SIG-M5 treated with dmso at 0.1 percent for 504 hours (cell line): ENCODE measurements around the gene PEMT.

ENCODE experiments used
- DNase-seq: peaks from one replicate; lab custom pipeline; 2025; ENCODE audit not compliant: unreplicated experiment; lab: John Stamatoyannopoulos, UW

PEMT gene

DNA sequence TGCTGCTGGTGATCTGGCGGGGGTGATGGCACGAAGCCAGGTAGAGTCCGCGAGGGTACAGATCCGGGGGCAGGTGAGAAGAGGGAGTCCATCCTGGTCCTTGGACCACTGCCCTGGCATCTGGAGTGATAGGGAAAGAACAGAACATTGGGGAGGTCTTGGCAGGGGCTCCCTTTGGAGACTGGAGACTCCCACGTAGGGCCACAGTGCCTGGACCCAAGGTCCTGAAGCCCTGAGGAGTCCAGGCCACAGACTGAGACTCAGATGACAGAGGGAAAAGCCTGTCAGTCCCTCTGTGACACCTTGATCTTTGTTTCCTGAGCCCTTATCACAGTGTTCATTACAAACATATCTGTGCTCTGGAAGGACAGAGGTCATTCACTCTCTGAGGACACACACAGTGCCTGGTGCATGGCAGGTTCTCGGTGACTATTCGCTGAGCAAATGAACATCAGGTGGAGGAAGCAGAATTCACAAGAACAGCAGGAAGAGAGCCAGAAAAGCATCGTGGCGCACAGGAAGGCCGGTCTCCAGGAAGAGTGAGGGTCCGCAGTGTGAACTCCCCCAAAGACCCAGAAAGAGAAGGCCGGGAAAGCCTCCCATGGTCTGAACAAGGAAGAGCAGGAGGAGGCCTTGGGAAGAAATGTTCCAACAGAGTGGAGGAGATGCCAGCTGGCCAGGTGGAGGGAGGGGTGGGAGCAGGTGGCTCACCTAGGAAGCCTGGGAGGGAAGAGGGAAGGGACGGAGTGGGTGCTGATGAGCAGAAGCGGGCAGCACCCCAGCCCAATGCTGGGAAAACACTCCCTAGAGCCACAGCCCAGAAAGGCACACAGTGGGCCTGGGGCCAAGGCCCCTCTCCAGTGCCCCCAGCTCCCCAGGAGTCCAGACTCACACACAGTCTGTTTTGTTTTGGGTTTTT is 20.5 kb downstream of the PEMT start:
- no peak for DNase-seq

DNA sequence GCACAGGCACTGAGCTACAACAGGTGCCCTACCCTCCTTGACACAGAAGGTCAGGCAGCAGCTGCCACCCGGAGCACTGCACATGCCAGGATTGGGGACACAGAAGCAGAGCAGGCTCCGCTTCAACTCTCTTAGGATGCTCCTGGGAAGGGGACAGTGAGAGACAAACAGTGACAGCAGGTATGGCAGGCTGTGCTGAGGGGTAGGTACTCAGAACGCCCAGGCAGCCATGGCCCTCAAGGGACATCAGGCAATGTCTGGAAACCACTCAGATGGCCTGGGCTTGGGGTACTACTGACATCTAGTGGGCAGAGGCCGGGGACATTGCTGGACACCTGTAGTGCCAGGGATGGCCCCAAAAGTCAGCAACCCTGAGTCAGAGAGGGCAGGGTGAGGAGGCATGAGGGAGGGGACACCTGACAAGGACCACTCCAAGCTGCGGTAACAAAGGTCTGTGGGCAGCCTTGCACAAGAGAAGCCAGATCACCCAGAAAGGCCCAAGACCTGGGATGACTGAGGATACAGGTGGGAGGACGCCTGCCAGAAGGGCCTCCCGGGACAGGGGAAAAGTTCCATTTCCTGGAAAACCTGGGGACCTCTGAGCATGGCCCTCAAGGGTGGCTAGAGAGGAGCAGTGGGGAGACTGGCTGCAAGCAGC is 21.2 kb downstream of the PEMT start:
- no peak for DNase-seq

DNA sequence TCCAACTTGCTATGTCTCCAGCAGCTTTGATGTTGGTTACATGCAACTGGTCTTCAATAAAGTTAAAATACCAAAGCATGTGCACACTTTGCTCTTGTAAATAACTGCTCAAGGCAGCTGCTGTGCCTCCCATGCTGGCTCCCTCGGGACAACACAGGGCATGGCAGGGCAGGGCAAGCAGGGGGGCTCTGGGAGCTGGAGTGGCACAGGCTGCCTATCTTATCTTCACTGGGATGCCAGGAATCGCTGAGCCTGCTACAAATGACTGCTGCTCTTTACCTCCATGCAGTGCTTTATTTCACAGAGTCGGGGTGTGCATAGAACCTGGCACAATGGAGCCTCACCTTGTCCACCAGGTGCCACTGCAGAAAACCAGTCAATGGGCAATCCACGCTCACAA is 21.8 kb downstream of the PEMT start:
- DNase-seq, result no peak

DNA sequence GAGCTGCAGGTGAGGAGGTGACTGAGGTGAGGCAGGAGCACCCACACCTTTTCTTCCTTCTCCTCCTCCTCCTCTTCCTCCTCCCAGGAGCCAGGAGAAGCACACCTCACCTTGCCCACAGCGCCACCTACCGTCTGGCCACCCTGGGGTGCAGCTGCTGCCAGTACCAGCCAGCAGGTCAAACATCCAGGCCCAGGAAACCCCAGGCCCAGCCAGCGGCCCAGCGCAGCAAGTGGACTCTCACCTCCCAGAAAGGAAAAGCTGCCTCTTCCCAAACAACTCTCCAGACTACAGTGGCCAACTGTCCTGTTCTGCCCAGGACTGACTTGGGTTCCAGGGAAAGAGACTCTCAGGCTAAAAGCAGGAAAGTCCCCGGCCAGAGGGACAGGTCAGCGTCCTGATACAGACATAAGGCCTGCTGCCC is 22.7 kb downstream of the PEMT start:
- DNase-seq, result peak; percentile 28

DNA sequence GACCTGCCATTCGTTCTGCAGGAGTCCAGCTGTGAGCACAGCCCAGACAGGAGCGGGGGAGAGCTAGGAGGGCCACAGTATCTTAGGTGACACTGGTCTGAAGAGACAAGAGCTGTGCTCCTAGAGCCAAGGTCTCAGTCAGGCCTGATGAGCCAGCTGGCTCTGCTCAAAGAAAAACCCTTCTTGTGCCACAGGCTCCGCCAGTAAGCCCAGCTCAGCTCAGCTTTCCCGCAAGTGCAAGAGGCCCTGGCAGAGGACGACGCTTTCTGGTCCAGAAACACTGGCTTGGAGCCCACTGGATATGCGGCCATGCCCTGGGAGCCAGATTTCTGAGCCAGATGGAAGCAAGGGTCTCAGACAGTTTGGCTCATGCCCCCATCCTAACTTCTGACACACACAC is 23.9 kb downstream of the PEMT start:
- no peak for DNase-seq

DNA sequence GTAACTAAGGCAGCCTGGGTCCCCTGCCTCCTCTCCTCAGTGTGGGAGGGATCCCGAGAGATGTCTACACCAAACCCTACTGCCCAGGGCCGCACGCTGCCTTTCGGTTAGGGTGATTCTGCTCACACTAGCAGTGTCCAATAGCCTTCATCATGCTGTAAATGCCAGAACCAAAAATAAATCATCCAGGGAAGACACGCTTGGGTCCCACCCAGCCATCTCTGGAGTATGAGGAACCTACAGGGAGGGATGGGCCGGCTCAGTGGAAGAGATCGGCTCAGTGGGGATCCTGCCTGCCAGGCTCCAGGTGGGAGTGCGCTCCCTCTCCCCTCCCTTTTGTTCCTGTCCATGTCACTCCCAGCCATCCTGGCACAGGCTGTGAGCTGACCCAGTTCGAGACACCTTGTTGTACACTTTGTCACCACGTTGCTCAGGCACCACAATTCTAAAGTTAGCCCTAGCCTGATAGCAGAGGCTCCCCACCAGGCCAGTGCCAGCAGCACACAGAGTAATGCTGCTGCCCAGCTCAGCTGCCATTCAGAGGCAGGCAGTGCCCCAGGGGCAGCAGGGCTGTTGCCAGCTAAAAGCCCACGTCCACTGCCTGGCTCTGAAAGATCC is 24.5 kb downstream of the PEMT start:
- no peak for DNase-seq

DNA sequence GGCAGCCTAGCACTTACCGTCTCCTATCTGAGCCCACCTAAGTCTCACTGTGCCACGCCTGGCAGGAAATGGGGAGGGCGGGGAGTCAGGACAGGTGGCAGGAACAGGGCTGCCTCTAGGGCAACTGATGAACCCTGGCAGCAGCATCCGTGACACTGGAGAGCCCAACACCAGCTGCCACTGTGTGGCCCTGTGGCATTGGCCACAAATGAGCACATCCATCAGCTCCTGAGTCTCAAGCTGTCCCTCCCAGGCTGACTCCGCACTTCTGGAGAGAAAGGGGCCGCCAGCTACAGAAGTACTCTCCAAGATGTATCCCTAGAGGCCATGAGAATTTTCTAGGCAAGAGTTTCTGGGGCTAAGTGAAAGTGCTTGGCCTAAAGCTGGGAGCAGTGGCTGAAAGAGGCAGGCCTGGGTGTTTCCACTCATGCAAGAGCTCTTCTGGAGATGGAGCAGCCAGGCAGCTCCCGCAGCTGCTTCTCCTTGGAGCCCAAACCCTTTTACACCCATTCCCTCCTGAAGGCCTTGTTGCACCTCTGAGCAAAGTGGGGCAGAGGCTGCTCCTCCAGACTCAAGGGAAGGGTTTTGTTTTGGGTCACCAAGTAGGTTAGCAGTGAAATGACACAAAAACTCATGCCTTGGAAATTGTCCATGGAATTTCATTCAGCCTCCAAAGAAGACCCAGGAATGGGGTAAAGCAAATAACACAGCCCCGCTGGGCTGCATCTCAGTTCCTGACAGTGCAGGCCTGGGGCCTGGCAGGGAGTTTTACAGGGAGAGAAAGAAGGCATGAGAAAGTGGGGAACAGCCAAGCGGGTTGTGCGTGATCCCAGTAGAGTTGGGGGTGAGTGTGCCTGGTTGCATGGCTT is 25.8 kb downstream of the PEMT start:
- no peak for DNase-seq

DNA sequence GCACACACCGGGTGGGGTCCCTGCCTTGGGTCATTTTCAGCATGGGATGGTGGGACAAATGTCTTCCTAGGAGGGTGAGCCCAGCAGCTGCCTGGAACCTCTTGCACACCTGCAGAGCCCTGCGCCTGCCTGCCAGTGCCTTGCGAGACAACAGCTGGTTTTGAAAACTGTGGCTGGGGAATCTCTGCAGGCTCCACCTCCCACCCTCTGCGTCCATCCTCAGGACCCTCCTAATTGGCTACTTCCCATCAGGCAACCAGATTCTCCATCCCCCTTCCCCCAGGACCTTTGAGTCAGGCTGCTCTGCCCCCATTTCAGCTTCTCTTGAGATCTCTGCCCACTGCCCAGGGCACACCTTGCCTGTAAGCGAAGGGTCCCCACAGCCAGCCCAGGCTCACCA is 26.6 kb downstream of the PEMT start:
- DNase-seq, result no peak

DNA sequence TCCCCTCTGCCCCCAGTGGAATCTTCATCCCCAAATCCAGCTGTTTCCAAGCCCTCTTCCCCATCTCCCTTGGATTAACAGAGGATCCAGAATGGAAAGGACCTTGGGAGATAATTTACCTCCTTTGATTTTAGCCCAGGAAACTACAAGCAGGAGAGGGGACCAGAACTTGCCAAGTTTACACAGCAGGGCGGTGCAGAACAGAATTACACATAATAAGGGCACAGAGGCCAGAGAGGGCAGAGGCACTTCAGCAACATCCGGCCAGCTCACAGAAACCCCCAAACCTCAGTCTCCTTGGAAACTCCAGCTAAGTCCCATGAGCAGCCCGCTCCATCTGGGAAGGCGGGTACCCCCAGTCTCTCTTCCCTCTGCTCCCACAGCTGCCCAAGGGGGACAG is 27.2 kb downstream of the PEMT start:
- DNase-seq, result no peak

DNA sequence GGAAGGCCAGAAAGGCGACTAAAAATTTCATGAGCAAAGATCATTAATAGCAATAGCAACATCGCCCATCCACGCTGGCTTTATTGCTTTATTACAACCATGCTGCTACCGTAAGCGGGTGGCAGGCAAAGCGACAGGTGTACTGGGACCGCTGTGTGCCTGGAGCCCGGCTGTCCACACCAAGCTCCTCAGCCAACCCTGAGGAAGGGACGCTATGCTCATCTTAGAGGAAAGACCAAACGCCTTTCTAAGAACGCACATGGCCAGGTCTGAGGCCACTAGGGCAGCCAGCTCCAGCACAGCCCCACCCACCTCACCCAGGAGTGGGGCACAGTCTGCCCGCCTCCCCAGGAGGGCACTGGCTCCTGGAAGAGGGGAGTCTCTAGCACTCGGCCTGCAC is 28.0 kb downstream of the PEMT start:
- DNase-seq, result no peak

DNA sequence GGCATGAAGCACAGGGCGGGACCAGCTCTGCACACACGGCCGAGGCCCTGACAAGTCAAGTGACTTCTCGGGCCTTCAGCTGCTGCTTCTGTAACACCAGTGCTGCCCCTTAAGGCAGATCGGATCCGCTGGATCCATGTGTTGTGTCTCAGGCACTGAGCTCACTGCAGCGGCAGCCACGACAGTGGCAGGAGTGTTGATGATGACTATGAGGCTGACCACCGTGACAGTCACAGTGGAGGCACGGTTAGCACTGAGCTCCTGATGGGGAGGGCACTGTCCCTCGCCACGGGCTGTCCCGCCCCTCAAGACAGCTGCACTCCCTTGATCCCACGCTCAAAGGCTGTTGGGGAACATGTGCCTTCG is 29.4 kb downstream of the PEMT start:
- no peak for DNase-seq

DNA sequence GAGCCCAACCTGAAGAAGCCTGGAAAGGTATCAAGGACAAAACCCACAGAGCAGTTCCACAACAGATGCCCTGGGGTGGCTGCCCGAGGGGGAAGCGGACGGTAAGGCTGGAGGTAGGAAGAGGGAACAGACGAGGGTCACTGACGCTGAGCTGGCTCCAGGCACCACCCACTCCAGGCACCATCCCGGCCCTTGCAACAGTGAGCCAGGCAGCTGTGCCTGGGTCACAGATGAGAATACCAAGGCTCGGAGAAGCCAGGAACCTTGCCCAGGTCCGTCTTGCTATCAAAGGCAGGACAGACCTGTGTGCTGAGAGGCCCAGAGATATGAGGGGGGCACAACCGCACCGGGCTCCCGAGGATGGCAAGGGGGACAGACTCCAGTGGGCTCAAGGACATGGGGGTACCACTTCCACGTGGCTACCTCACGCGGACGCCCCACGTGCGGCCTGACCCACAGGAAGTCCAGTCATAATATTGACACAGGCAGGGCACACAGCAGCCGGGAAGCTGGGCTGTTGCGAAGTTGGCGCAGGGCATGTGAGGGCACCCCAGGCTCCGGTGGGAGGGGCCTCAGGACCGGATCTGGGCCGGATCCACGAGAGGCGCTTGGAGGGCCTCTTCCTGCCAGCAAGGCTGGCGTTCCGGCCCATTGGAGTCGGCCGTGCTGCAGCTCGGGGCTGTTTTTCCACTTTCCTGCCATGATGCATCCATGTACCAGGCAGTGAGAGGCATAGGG is 29.9 kb downstream of the PEMT start:
- DNase-seq, result no peak

DNA sequence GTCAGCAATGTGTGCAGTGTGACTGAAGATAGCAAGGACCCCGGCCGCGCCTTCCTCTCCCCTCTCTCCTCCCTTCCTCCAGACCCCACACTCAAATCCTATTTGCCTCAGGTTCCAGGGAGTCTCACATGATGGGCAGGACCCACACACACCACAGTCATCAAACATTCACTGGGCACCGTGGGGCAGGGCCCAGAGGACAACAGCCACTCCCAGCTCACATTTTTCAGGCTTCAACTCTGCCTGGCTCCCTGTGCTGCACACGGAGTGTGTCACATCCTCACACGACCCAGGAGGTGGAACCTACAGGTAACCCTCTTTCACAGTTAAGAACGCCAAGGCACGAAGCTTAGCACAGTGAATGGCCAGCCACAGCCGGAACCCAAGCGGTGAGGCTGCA is 30.5 kb downstream of the PEMT start:
- no peak for DNase-seq

DNA sequence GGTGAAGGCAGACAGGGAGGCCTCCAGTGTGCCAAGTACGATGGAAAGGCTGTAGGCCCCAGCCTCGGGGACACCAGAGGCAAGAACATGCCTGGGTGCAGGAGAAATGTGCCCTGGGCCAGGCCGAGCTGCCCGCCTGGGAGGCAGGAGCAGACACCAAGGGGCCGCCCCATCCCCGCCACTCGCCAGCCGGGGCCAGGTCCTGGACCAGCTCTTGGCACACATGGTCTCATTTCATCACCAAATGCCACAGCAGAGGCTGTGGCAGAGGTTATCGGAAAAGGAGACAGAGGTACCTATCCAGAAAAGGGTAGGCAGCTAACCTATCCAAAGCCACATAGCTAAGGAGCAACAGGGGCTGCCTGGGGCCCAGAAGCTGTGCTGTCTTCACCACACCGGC is 31.3 kb downstream of the PEMT start:
- DNase-seq, result no peak

DNA sequence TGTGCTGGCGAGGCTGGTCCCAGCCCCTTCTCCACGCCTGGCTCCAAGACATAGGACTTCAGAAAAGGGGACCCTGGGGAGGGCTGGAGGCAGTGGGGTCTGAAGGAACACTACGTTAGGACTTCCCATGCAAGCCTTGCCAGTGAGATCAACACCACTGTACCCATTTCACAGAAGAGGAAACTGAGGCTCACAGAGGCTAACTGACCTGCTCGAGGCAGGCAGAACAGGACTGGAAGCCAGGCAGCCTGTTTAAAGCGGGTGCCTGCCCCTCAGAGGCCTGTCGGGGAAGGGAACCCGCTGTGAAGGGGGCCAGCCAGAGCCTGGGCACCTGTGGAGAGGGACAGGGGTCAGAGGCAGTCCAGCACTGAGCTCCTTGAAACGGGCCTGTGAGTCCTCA is 32.3 kb downstream of the PEMT start:
- DNase-seq, result no peak

DNA sequence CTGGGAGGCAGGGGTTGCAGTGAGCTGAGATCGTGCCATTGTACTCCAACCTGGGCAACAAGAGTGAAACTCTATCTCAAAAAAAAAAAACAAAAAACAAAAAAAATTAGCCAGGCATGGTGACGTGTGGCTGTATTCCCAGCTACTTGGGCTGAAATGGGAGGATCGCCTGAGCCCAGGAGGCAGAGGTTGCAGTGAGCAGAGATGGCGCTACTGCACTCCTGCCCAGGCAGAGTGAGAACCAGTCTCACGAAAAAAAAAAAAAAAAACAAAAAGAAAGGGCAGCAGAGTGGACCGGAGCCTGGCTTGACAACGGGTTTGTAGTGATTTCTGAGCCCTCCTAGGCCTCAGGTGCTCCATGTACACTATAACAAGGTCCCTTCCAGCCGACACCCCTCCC is 33.1 kb downstream of the PEMT start:
- no peak for DNase-seq

DNA sequence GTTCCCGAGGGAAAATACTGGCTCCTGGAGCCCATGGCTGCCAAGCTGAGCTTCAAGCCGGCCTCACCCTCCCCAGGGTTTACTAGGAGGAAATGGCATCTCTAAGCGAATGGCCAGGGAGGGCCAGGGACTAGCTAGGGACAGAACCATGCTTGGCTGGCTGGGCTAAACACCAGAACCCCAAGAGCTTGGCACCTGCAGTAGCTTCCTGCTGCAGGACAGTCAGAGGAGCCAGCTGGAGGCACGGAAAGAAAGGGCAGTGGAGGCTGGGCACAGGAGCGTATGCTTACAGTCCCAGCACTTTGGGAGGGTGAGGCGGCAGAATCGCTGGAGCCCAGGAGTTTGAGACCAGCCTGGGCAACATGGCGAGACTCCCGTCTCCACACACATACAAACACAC is 33.7 kb downstream of the PEMT start:
- DNase-seq, result no peak

DNA sequence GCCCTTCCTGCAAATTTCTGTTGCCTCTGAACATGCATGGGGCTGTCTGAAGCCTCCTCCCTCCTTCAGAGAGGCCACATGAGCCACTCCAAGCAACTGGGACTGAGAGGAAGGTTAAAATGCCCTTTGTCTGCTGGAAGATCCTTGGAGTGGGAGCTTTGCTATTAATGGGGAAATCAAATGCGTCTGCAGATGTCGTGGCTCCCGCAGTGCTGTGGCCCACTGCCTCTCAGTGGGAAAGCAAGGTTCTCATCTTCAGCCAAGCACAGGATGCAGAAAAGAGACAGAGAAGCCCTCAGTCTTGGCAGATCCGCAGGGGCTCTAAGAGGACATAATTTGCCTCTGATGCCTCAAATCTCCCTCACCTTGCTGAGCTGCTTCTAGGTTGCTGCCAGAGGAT is 34.8 kb downstream of the PEMT start:
- no peak for DNase-seq

DNA sequence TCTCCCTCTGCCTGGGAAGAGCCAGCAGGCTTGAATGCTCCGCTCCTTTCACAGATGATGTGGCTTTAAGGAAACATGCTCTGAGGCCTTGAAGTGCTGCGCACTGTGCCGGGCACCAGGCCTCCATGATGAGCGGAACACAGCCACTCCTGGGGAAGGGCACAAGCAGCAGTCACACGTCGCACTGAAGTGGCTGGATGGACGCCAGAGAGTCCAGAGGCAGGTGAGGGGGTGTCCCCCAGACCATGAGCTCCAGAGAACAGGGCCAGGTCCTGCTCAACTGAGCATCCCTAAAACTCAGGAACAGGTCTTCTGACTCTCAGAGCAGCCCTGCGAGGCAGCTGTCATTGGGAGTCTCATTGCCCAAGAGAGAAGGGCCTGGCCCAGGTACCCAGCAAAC is 35.6 kb downstream of the PEMT start:
- no peak for DNase-seq

DNA sequence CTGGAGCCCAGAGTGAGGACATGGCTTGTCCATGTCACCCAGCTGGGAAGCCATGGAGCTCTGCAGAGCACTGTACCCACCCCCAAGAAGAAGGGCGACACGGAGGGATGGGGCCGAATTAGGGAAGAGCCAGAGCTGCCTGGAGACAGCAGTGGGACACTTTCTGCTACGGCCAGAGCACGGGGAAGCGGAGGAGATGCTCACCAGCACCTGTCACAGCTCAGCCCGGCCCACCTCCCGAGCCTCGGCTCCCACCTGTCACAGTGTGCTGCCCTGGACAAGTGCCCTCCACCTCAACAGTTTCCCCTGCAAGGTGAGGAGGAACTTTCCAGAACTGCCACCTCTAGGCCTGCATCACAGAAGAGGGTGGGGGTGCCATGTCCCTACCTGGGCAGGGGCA is 36.4 kb downstream of the PEMT start:
- no peak for DNase-seq

DNA sequence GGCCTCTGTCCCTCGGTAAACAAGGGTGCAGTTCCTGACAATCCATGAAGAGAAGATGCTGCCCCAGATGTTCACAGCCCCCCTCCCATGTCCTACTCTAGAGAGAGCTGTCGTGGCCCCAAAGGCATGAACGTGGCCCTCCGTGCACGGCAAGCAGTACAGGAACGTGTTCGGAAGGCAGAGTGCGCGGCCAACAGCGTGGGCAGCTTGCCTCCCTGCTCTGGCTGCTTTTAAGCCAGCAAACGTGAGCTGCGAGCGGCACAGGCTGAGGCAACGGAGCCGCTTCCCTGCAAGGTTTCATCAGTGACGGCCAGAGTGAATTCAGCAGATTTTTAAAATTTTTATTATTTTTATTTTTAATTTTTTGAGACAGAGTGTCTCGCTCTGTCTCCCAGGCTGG is 37.2 kb downstream of the PEMT start:
- DNase-seq, result no peak
